Neuronal stem cell (in vitro differentiated cells): ENCODE data around the gene SDC1.

Source experiments
- DNase-seq: peaks from one replicate; pipeline ENCODE4 v3.0.0-alpha.2; 2013; ENCODE audit warnings: low spot score
- H2AFZ ChIP-seq: one replicate; pipeline ENCODE4 v1.6.1; 2013; ENCODE audit warnings: mild to moderate bottlenecking, low read length, inconsistent platforms
- H2AK5ac ChIP-seq: 2 replicates; pipeline ENCODE4 v1.6.1; 2013; ENCODE audit warnings: low read depth, mild to moderate bottlenecking, inconsistent platforms, low read length, moderate library complexity, mixed read lengths
- H2BK120ac ChIP-seq: 2 replicates; pipeline ENCODE4 v1.6.1; 2013; ENCODE audit warnings: low read depth, mild to moderate bottlenecking, inconsistent platforms, low read length, moderate library complexity, mixed read lengths
- H2BK12ac ChIP-seq: one replicate; pipeline ENCODE4 v1.6.1; 2013; ENCODE audit warnings: low read length, inconsistent platforms
- H2BK15ac ChIP-seq: 2 replicates; pipeline ENCODE4 v1.6.1; 2013; ENCODE audit warnings: mild to moderate bottlenecking, low read length, inconsistent platforms, mixed read lengths
- H2BK5ac ChIP-seq: one replicate; pipeline ENCODE4 v1.6.1; 2013; ENCODE audit warnings: inconsistent platforms, mild to moderate bottlenecking, low read length, moderate library complexity
- H3K14ac ChIP-seq: one replicate; pipeline ENCODE4 v1.6.1; 2013; ENCODE audit warnings: low read length, inconsistent platforms
- H3K18ac ChIP-seq: 2 replicates; pipeline ENCODE4 v1.6.1; 2013; ENCODE audit warnings: low read length, inconsistent platforms
- H3K23ac ChIP-seq: 2 replicates; pipeline ENCODE4 v1.6.1; 2013; ENCODE audit warnings: low read depth, mild to moderate bottlenecking, mixed read lengths, low read length, inconsistent platforms; ENCODE audit not compliant: poor library complexity
- H3K27ac ChIP-seq: replicated peaks from 3 replicates; pipeline ENCODE4 v1.5.1; 2013; ENCODE audit warnings: low read length, inconsistent platforms
- H3K27me3 ChIP-seq, 3 experiments: 2 replicates each; pipeline ENCODE4 v1.6.1; 2013; ENCODE audit warnings: low read length in 3 of 3, mild to moderate bottlenecking in 2 of 3, inconsistent platforms in 1 of 3, low read depth in 1 of 3, mixed read lengths in 1 of 3, moderate library complexity in 1 of 3; ENCODE audit not compliant: control insufficient read depth in 3 of 3, insufficient read depth in 3 of 3
- H3K36me3 ChIP-seq, 2 donors: replicated peaks in 1 of 2; 2 replicates each; pipeline ENCODE4 v1.6.1; 2013; ENCODE audit warnings: low read length in 2 of 2; ENCODE audit not compliant: control insufficient read depth in 2 of 2, insufficient read depth in 2 of 2
- H3K4ac ChIP-seq: 2 replicates; pipeline ENCODE4 v1.6.1; 2013; ENCODE audit warnings: inconsistent platforms, mild to moderate bottlenecking, low read length, moderate library complexity
- H3K4me1 ChIP-seq, 2 donors: 1 replicate in 1 of 2; 2 replicates in 1 of 2; pipeline ENCODE4 v1.6.1; 2013; ENCODE audit warnings: low read length in 2 of 2, low read depth in 1 of 2; ENCODE audit not compliant: control insufficient read depth in 2 of 2, insufficient read depth in 1 of 2
- H3K4me2 ChIP-seq: one replicate; pipeline ENCODE4 v1.6.1; 2013; ENCODE audit warnings: mild to moderate bottlenecking, low read length, inconsistent platforms; ENCODE audit not compliant: insufficient read depth, poor library complexity, severe bottlenecking
- H3K4me3 ChIP-seq, 2 donors: 2 replicates each; pipeline ENCODE4 v1.5.1; 2013; ENCODE audit warnings: low read length in 2 of 2, mild to moderate bottlenecking in 2 of 2, inconsistent platforms in 1 of 2, moderate library complexity in 1 of 2
- H3K79me1 ChIP-seq: one replicate; pipeline ENCODE4 v1.6.1; 2013; ENCODE audit warnings: low read depth, mild to moderate bottlenecking, inconsistent platforms, low read length, moderate library complexity
- H3K9ac ChIP-seq: one replicate; pipeline ENCODE4 v1.6.1; 2013; ENCODE audit warnings: mild to moderate bottlenecking, low read depth, low read length, inconsistent platforms; ENCODE audit not compliant: poor library complexity
- H3K9me3 ChIP-seq, 2 donors: replicated peaks in 1 of 2; 2 replicates each; pipeline versions ENCODE3 to v1.6.1; 2013; ENCODE audit warnings: low read length in 2 of 2, mild to moderate bottlenecking in 2 of 2, inconsistent platforms in 1 of 2, low read depth in 1 of 2, mixed read lengths in 1 of 2, moderate library complexity in 1 of 2; ENCODE audit not compliant: control insufficient read depth in 2 of 2, insufficient read depth in 1 of 2
- H4K8ac ChIP-seq: one replicate; pipeline ENCODE4 v1.6.1; 2013; ENCODE audit warnings: low read depth, mild to moderate bottlenecking, inconsistent platforms, low read length, moderate library complexity
- H4K91ac ChIP-seq: one replicate; pipeline ENCODE4 v1.6.1; 2013; ENCODE audit warnings: low read length, low read depth, mild to moderate bottlenecking, inconsistent platforms; ENCODE audit not compliant: poor library complexity
- WGBS, 2 donors: extraction: QIAGEN DNeasy Blood & Tissue Kit; methylation state at CpG; one replicate each; pipeline ENCODE4 v1.1.7; 2013; ENCODE audit warnings: missing lambda C conversion rate in 2 of 2, mixed read lengths in 1 of 2; ENCODE audit not compliant: insufficient read length in 2 of 2, insufficient replicate concordance in 1 of 2; ENCODE audit errors: extremely low coverage in 2 of 2; 5-methylcytosine and 5-hydroxymethylcytosine counted together

Gene SDC1

DNA sequence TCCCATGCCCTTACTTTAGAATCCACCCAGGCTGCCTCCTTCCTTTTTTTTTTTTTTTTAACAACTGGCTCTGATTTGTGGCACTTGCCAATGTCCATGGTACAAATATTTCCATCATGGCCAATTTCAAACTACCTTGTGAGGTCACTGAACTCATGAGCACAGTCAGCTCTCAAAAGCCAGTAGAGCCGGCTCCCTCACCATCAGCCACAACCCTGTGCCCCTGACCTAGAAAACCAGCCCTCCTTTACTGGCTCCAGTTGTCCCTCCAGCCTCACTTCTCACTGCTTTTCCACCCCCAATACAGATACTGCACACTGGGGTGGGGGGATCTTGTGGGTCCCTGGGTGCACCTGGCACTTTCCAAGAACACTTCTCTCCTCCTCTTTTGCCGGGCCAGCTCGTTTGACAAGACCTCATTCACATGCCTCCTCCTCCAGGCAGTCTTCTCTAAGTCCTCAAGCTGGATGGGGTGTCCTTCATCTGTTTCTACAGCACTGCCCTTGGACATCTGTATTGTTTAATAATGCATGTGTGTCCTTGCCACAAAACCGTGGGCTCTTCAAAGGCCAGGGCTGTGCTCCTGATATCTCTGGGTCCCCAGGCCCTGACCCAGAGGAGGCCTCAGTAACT lies 35.5 kb downstream of the SDC1 start:
- peak overlapping the region; percentile 79 for H2AK5ac ChIP-seq
- peak overlapping the region; percentile 85 for H2BK12ac ChIP-seq
- H3K23ac ChIP-seq = peak overlapping the region; percentile 46
- H3K4me1 ChIP-seq = peaks cover 16 to 61% of the 10 kb centered on the region in 2 donors
- no peak overlapping the region for H3K4me2 ChIP-seq
- no peak overlapping the region for H2AFZ ChIP-seq
- no peak overlapping the region for H3K4ac ChIP-seq
- H3K9me3 ChIP-seq = no peaks in the 10 kb centered on the region
- H2BK15ac ChIP-seq = peak overlapping the region; percentile 88
- H3K79me1 ChIP-seq = no peaks in the 10 kb centered on the region
- H3K27ac ChIP-seq = peak overlapping the region; percentile 61
- H4K8ac ChIP-seq = no peak overlapping the region
- peak overlapping the region; percentile 50 for H2BK120ac ChIP-seq
- H2BK5ac ChIP-seq = peak overlapping the region; percentile 91
- no peak overlapping the region for H3K4me3 ChIP-seq
- no CpG with 5 or more reads among the region's 4 CpGs for WGBS, 2 donors
- no peaks in the 10 kb centered on the region for H3K36me3 ChIP-seq
- no peak for DNase-seq
- H4K91ac ChIP-seq = peak overlapping the region; percentile 11
- peaks cover 0 to 11% (median 0%) of the 10 kb centered on the region in 3 experiments for H3K27me3 ChIP-seq
- peak overlapping the region; percentile 32 for H3K14ac ChIP-seq
- no peak overlapping the region for H3K9ac ChIP-seq
- peak overlapping the region; percentile 96 for H3K18ac ChIP-seq

DNA sequence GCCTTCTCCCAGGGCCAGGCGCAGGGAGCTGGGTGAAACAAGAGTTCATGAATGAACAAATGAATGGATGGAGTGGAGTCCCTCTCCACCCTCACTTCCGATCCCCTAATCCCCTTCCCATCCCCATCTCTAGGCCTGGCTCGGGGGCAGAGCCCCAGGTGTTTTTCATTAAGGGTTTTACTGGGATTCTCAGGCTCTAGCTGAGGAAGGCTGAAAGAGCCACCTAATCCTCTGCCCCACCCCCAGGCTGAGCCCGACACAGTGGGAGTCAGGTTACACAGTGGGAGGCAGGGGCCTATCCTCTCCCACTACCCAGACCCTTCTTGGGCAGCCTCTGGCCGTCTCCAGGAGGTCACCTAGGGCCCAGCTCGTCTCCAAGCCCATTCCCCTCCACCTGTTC lies 36.1 kb downstream of the SDC1 start:
- Histone ChIP-seq H2BK5ac (peak overlapping the region; percentile 91), H3K18ac (no peak overlapping the region), H3K27me3 (peaks cover 0 to 13% (median 0%) of the 10 kb centered on the region in 3 experiments), H2BK15ac (peak overlapping the region; percentile 47), H3K9me3 (no peaks in the 10 kb centered on the region), H3K4me3 (no peak overlapping the region), H3K9ac (no peak overlapping the region), H3K4me2 (peak overlapping the region; percentile 12), H2AFZ (peak overlapping the region; percentile 41), H3K36me3 (no peaks in the 10 kb centered on the region), H3K4ac (no peak overlapping the region), H3K14ac (no peak overlapping the region), H3K23ac (no peak overlapping the region), H2AK5ac (peak overlapping the region; percentile 64), H3K27ac (peak overlapping the region; percentile 91), H3K79me1 (no peaks in the 10 kb centered on the region), H4K8ac (no peak overlapping the region), H2BK120ac (peak overlapping the region; percentile 99), H4K91ac (peak overlapping the region; percentile 81), H3K4me1 (peaks cover 16 to 61% of the 10 kb centered on the region in 2 donors), H2BK12ac (peak overlapping the region; percentile 91)
- no CpG with 5 or more reads among the region's 6 CpGs for WGBS, 2 donors
- DNase-seq = peak; percentile 64

DNA sequence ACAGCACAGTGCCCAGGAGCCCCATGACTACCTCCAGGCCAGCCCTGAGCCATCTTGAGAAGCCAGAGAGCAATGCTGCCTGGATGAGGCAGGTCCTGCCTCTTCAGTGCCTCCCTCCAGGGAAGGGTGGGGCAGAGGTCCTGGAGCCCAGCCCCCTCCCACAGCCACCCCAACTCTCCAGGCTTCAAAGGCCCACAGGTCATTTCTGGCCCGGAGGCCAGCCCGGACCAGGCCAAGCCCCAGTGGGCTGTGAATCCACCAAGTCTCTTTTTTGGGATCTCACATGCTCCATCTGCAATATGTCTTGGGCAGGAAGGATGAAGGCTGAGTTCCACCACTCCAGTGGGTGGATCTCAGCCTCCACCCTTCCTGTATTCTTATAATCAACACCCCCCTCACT lies 36.7 kb downstream of the SDC1 start:
- Histone ChIP-seq H3K9ac (no peak overlapping the region), H3K14ac (peak overlapping the region; percentile 59), H2BK15ac (peak overlapping the region; percentile 63), H3K23ac (no peak overlapping the region), H3K27ac (peak overlapping the region; percentile 91), H2BK5ac (peak overlapping the region; percentile 91), H3K4me3 (no peak overlapping the region), H3K4me2 (peak overlapping the region; percentile 11), H2BK120ac (peak overlapping the region; percentile 99), H3K79me1 (no peaks in the 10 kb centered on the region), H3K36me3 (no peaks in the 10 kb centered on the region), H2BK12ac (peak overlapping the region; percentile 99), H4K91ac (peak overlapping the region; percentile 81), H2AK5ac (peak overlapping the region; percentile 99), H3K9me3 (no peaks in the 10 kb centered on the region), H3K4ac (no peak overlapping the region), H3K27me3 (peaks cover 0 to 19% (median 0%) of the 10 kb centered on the region in 3 experiments), H2AFZ (no peak overlapping the region), H3K4me1 (peaks cover 16 to 61% of the 10 kb centered on the region in 2 donors), H3K18ac (peak overlapping the region; percentile 96), H4K8ac (peak overlapping the region; percentile 52)
- WGBS, 2 donors = no CpG with 5 or more reads among the region's 2 CpGs
- no peak for DNase-seq

DNA sequence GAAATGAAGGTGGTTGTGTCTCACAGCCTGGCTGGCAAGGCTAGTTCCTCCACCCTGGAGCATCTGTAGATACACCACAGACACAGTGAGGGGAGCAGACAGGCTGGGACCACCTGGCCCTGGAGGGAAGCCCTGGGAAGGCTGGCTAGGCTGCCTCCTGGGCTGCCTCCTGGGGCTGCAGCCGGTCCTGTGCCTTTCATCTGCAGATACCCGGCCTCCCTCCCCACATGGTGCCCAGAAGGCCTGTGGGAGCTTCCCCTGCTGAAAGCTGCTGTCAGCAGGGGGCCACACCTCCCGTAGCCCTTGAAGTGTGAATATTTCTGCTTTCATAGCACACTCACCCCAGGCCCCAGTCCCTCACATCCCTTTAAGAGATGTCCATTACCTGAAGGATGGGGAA lies 37.6 kb downstream of the SDC1 start:
- WGBS, 2 donors = no CpG with 5 or more reads among the region's 3 CpGs
- Histone ChIP-seq H3K4ac (no peak overlapping the region), H4K8ac (peak overlapping the region; percentile 78), H3K27ac (no peak overlapping the region), H3K14ac (peak overlapping the region; percentile 1), H3K18ac (peak overlapping the region; percentile 96), H2AK5ac (peak overlapping the region; percentile 99), H3K4me3 (no peak overlapping the region), H2AFZ (peak overlapping the region; percentile 79), H2BK5ac (peak overlapping the region; percentile 91), H4K91ac (peak overlapping the region; percentile 81), H3K36me3 (no peaks in the 10 kb centered on the region), H3K79me1 (no peaks in the 10 kb centered on the region), H3K9ac (no peak overlapping the region), H3K4me1 (peaks cover 16 to 61% of the 10 kb centered on the region in 2 donors), H2BK120ac (peak overlapping the region; percentile 99), H3K9me3 (no peaks in the 10 kb centered on the region), H3K27me3 (peaks cover 0 to 19% (median 0%) of the 10 kb centered on the region in 3 experiments), H3K23ac (no peak overlapping the region), H2BK12ac (peak overlapping the region; percentile 99), H2BK15ac (peak overlapping the region; percentile 63), H3K4me2 (no peak overlapping the region)
- DNase-seq = no peak
